Osteoblast (primary cell): ENCODE results near the gene XCL2. TPM values are rescaled to one million over a fixed set of nuclear protein-coding genes. Genes with fewer than 3 reads are reported as not detected.

Experiments used
- DNase-seq: peaks from one replicate; pipeline ENCODE4 v3.0.0; 2011; ENCODE audit warnings: low spot score, mixed read lengths; ENCODE audit not compliant: insufficient read length; ENCODE audit errors: missing footprints
- H2AFZ ChIP-seq: 2 replicates; pipeline ENCODE4 v1.6.0; 2011; ENCODE audit warnings: mild to moderate bottlenecking, low read length
- H3K27ac ChIP-seq: 2 replicates; pipeline ENCODE4 v1.5.1; 2011; ENCODE audit warnings: mild to moderate bottlenecking, low read depth, low read length, moderate library complexity
- H3K27me3 ChIP-seq: 2 replicates; pipeline ENCODE4 v1.6.0; 2012; ENCODE audit warnings: mild to moderate bottlenecking, control low read depth, inconsistent platforms, low read length, moderate library complexity; ENCODE audit not compliant: insufficient read depth
- H3K36me3 ChIP-seq: 2 replicates; pipeline ENCODE4 v1.5.1; 2011; ENCODE audit warnings: mild to moderate bottlenecking, low read length, control low read depth, moderate library complexity; ENCODE audit not compliant: insufficient read depth
- H3K4me1 ChIP-seq: 2 replicates; pipeline ENCODE4 v1.5.1; 2011; ENCODE audit warnings: mild to moderate bottlenecking, low read length, control low read depth, moderate library complexity; ENCODE audit not compliant: insufficient read depth
- H3K4me2 ChIP-seq: 2 replicates; pipeline ENCODE4 v1.6.0; 2011; ENCODE audit warnings: mild to moderate bottlenecking, low read length; ENCODE audit not compliant: insufficient read depth
- H3K4me3 ChIP-seq: fragments of 200-600 bp; sonication (generic); 3 replicates; pipeline ENCODE4 v1.5.1; 2012; ENCODE audit warnings: mild to moderate bottlenecking, low read length, inconsistent platforms; ENCODE audit not compliant: insufficient read depth
- H3K79me2 ChIP-seq: 2 replicates; pipeline ENCODE4 v1.6.0; 2012; ENCODE audit warnings: mild to moderate bottlenecking, low read length, control low read depth, inconsistent platforms; ENCODE audit not compliant: insufficient read depth
- H3K9me3 ChIP-seq: 2 replicates; pipeline ENCODE4 v1.5.1; 2011; ENCODE audit warnings: low read depth, low read length, control low read depth
- H4K20me1 ChIP-seq: 2 replicates; pipeline ENCODE4 v1.6.0; 2012; ENCODE audit warnings: mild to moderate bottlenecking, low read length, control low read depth; ENCODE audit not compliant: insufficient read depth
- CTCF ChIP-seq: IDR thresholded peaks from 2 replicates; pipeline ENCODE4 v1.5.1; 2011; ENCODE audit warnings: mild to moderate bottlenecking, low read depth, low read length, moderate library complexity; ENCODE audit errors: extremely low read depth
- total RNA-seq: library from RNA; depleted of rRNA; stranded (reverse); fragments of >200 nt; gene quantifications from 2 replicates; pipeline ENCODE4 v1.2.3, GENCODE V29; 2012

Gene XCL2
- total RNA-seq, 1 donor = not detected

- no peaks in the 10 kb centered on the region for H3K4me1 ChIP-seq
Observed at GRCh38 chr1:168491527-168492164, 52.2 kb downstream of the XCL2 start.

More at GRCh38 chr1:168491527-168492164, 52.2 kb downstream of the XCL2 start:
- H2AFZ ChIP-seq = no peak overlapping the region
- no peak overlapping the region for H3K27ac ChIP-seq
- no peak overlapping the region for H3K4me2 ChIP-seq
- no peak overlapping the region for H3K4me3 ChIP-seq
- H3K9me3 ChIP-seq = no peaks in the 10 kb centered on the region
- H4K20me1 ChIP-seq = no peaks in the 10 kb centered on the region
- H3K36me3 ChIP-seq = no peaks in the 10 kb centered on the region
- TF ChIP-seq CTCF = no peak
- no peaks in the 10 kb centered on the region for H3K79me2 ChIP-seq
- no peak for DNase-seq
- H3K27me3 ChIP-seq = no peaks in the 10 kb centered on the region

Other genes starting within 250 kb of the XCL2 start
- not detected in 2 replicates for gene XCL1, start 32.6 kb upstream of the XCL2 start, total RNA-seq
- gene DPT, start 185.2 kb upstream of the XCL2 start, total RNA-seq = 2.4 and 4.3 TPM in 2 replicates